ENCODE results near the gene GLIS2.

- TF ChIP-seq EZH2 (IDR thresholded peaks at IDR 0.05) = no peak
- TF ChIP-seq POLR2AphosphoS5 (IDR thresholded peaks at IDR 0.05; ENCODE audit: borderline replicate concordance, low read depth, low read length) = no peak
These were observed 5.6 kb downstream of the GLIS2 start for GRCh38 chr16:4321286-4322120.
